Breast epithelium (tissue), 3 donors: ENCODE results near the gene CCDC9.

Experiments used
- CTCF ChIP-seq, 3 donors: fragments of 450-650 bp; IDR thresholded peaks; one replicate each; pipeline ENCODE4 v1.5.1; 2016 to 2017; ENCODE audit warnings: antibody characterized with exemption in 3 of 3, mild to moderate bottlenecking in 3 of 3, moderate library complexity in 3 of 3
- POLR2A ChIP-seq: fragments of 450-650 bp; IDR thresholded peaks from one replicate; pipeline ENCODE4 v1.6.1; 2016; ENCODE audit warnings: antibody characterized with exemption, mild to moderate bottlenecking, moderate library complexity
- POLR2AphosphoS5 ChIP-seq, 3 donors: sonication (generic); formaldehyde crosslinking; IDR thresholded peaks; one replicate each; pipeline ENCODE4 v1.6.1; 2017; ENCODE audit warnings: antibody characterized with exemption in 3 of 3

DNA sequence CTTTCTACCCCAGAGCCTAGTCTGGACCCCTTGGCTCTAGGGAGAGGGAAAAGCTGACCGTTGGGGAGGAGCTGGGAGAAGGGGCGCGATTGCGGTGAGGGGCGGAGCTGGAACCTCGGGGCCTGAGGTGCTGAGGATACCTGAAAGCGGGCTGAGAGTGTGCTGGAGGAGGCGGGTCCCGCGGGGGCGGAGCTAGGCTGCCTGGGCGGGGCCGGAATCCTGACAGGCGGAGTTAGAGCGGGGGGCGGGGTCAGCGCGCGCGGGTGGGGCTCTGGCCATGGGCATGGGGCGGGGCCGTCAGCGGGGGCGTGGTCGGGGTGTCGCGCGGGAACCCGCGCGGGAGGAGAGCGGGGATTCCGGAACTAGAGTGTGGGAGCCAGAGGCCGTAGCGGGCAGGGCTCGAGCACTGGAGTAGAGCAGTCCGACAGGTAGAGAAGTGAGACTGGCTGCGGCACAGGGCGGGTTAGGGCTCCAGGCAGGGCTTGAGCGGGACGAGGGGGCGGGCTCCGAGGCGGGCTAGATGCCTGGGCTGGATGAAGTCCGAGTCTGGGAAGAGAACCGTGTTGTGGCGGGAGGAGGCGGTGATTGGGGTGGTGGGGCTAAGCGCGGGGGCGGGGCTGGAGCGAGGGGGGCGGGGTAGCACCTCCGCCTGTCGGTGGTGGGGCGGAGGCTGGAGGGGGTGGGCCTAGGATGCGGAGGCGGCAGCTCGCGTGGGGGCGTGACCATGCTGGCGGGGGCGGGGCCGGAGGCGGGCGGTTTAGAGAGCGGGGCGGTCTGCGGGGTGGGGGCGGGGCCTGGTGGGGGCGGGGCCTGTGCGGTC lies 18.0 kb downstream of the CCDC9 start, which contains the start of gene INAFM1:
- peak; percentile 30 for TF ChIP-seq POLR2A
- TF ChIP-seq CTCF (IDR thresholded peaks at IDR 0.05), result no peak
- peak in 2 of 3 donors; percentile 9 to 64 for TF ChIP-seq POLR2AphosphoS5 (IDR thresholded peaks at IDR 0.05)
